ENCODE results near the gene SIRT2. TPM values are rescaled to one million over a fixed set of nuclear protein-coding genes. Genes with fewer than 3 reads are reported as not detected.

The SIRT2 gene
- total and polyA plus RNA-seq, 2 experiments from 2014 or later, result 41.3 to 64.4 TPM

- H3K4me1 ChIP-seq (ENCODE audit: insufficient read depth), result peaks cover 12% of the 10 kb centered on the region; the same call in 1 of the 2 replicates
- H3K9me2 ChIP-seq (ENCODE audit: insufficient read depth), result no peaks in the 10 kb centered on the region
- no peak overlapping the region for H3K4me3 ChIP-seq
- H3K79me2 ChIP-seq (ENCODE audit: insufficient read depth), result peaks cover 53% of the 10 kb centered on the region
- no peak overlapping the region for H3K27ac ChIP-seq
- H2AFZ ChIP-seq, result no peak overlapping the region
- TF ChIP-seq EZH2phosphoT487 (IDR thresholded peaks at IDR 0.05; ENCODE audit: insufficient read depth, low read depth) (no peak), EZH2 (IDR thresholded peaks at IDR 0.05; ENCODE audit: insufficient read depth, poor library complexity, severe bottlenecking) (no peak)
- no peak overlapping the region for H3K9ac ChIP-seq
- H3F3A ChIP-seq (ENCODE audit: insufficient read depth), result no peaks in the 10 kb centered on the region
- in situ Hi-C loops (cut with MboI), result no loop called here
- no peak overlapping the region for H3K4me2 ChIP-seq (ENCODE audit: unreplicated experiment)
- H4K20me1 ChIP-seq (ENCODE audit: insufficient read depth), result no peaks in the 10 kb centered on the region
- H3K36me3 ChIP-seq (ENCODE audit: low read depth), result no peaks in the 10 kb centered on the region
- H3K27me3 ChIP-seq (replicated peaks; ENCODE audit: insufficient read depth), result no peaks in the 10 kb centered on the region
- WGBS, 2 experiments (ENCODE audit: low coverage in 1 of 2, low lambda C conversion rate in 2 of 2, missing lambda C conversion rate in 2 of 2), result 88 to 90% methylated on average over 29 of the region's 29 CpGs
- DNase-seq, result peak; percentile 65
- H3K9me3 ChIP-seq (ENCODE audit: low read depth), result no peaks in the 10 kb centered on the region
These were observed 33.2 kb upstream of the SIRT2 start for GRCh38 chr19:38932425-38933179.

- Histone ChIP-seq H3F3A (ENCODE audit: insufficient read depth) (no peaks in the 10 kb centered on the region), H3K36me3 (ENCODE audit: low read depth) (no peaks in the 10 kb centered on the region), H2AFZ (0 out of 2 replicates have a peak overlapping the region, but pooled peaks have one; percentile 83), H3K27ac (peak overlapping the region; percentile 77; the same call in 1 of the 2 replicates), H3K4me3 (peak overlapping the region; percentile 82), H3K9ac (peak overlapping the region; percentile 93), H3K9me3 (ENCODE audit: low read depth) (no peaks in the 10 kb centered on the region), H4K20me1 (ENCODE audit: insufficient read depth) (no peaks in the 10 kb centered on the region), H3K9me2 (ENCODE audit: insufficient read depth) (no peaks in the 10 kb centered on the region), H3K27me3 (replicated peaks; ENCODE audit: insufficient read depth) (no peaks in the 10 kb centered on the region), H3K4me1 (ENCODE audit: insufficient read depth) (peaks cover 12% of the 10 kb centered on the region; the same call in 1 of the 2 replicates), H3K4me2 (ENCODE audit: unreplicated experiment) (peak overlapping the region; percentile 94), H3K79me2 (ENCODE audit: insufficient read depth) (peaks cover 55% of the 10 kb centered on the region)
- no peak for DNase-seq
- TF ChIP-seq EZH2 (IDR thresholded peaks at IDR 0.05; ENCODE audit: insufficient read depth, poor library complexity, severe bottlenecking) (no peak), EZH2phosphoT487 (IDR thresholded peaks at IDR 0.05; ENCODE audit: insufficient read depth, low read depth) (no peak)
- in situ Hi-C loops (cut with MboI), result no loop called here
- 22 to 26% methylated on average over 8 of the region's 8 CpGs for WGBS, 2 experiments (ENCODE audit: low coverage in 1 of 2, low lambda C conversion rate in 2 of 2, missing lambda C conversion rate in 2 of 2)
These were observed 32.0 kb upstream of the SIRT2 start for GRCh38 chr19:38931521-38931793.

- peak within 1 kb of the TSS; percentile 83 for H2AFZ ChIP-seq
- H3K9me3 ChIP-seq (ENCODE audit: low read depth), result no peaks in the 10 kb centered on the region
- H3K9me2 ChIP-seq (ENCODE audit: insufficient read depth), result no peaks in the 10 kb centered on the region
- in situ Hi-C loops (cut with MboI), result no loop called here
- peak within 1 kb of the TSS; percentile 77 for H3K27ac ChIP-seq
- TF ChIP-seq EZH2phosphoT487 (IDR thresholded peaks at IDR 0.05; ENCODE audit: insufficient read depth, low read depth) (no peak), EZH2 (IDR thresholded peaks at IDR 0.05; ENCODE audit: insufficient read depth, poor library complexity, severe bottlenecking) (no peak)
- H3F3A ChIP-seq (ENCODE audit: insufficient read depth), result no peaks in the 10 kb centered on the region
- DNase-seq, result peak; percentile 100
- peaks cover 12% of the 10 kb centered on the region; the same call in 1 of the 2 replicates for H3K4me1 ChIP-seq (ENCODE audit: insufficient read depth)
- H3K79me2 ChIP-seq (ENCODE audit: insufficient read depth), result peaks cover 55% of the 10 kb centered on the region
- WGBS, 2 experiments (ENCODE audit: low coverage in 1 of 2, low lambda C conversion rate in 2 of 2, missing lambda C conversion rate in 2 of 2), result 1% methylated on average over 38 to 40 of the region's 40 CpGs
- peak within 1 kb of the TSS; percentile 94 for H3K4me2 ChIP-seq (ENCODE audit: unreplicated experiment)
- peak within 1 kb of the TSS; percentile 82 for H3K4me3 ChIP-seq
- no peaks in the 10 kb centered on the region for H4K20me1 ChIP-seq (ENCODE audit: insufficient read depth)
- H3K36me3 ChIP-seq (ENCODE audit: low read depth), result no peaks in the 10 kb centered on the region
- no peaks in the 10 kb centered on the region for H3K27me3 ChIP-seq (replicated peaks; ENCODE audit: insufficient read depth)
- peak within 1 kb of the TSS; percentile 93 for H3K9ac ChIP-seq
These were observed 31.5 kb upstream of the SIRT2 start, which contains the start of gene MRPS12 for GRCh38 chr19:38930776-38931520. Gene MRPS12, plus strand, starts transcription at chr19:38930944. Its CDS starts 351 bp downstream, at chr19:38931295.

- H3F3A ChIP-seq (ENCODE audit: insufficient read depth), result no peaks in the 10 kb centered on the region
- no peaks in the 10 kb centered on the region for H3K36me3 ChIP-seq (ENCODE audit: low read depth)
- H3K9me3 ChIP-seq (ENCODE audit: low read depth), result no peaks in the 10 kb centered on the region
- H3K79me2 ChIP-seq (ENCODE audit: insufficient read depth), result peaks cover 55% of the 10 kb centered on the region
- H3K4me1 ChIP-seq (ENCODE audit: insufficient read depth), result peaks cover 12% of the 10 kb centered on the region; the same call in 1 of the 2 replicates
- peak within 1 kb of the TSS; percentile 94 for H3K4me2 ChIP-seq (ENCODE audit: unreplicated experiment)
- peak within 1 kb of the TSS; percentile 82 for H3K4me3 ChIP-seq
- peak within 1 kb of the TSS; percentile 83 for H2AFZ ChIP-seq
- WGBS, 2 experiments (ENCODE audit: low coverage in 1 of 2, low lambda C conversion rate in 2 of 2, missing lambda C conversion rate in 2 of 2), result 2% methylated on average over 45 to 49 of the region's 49 CpGs
- no peaks in the 10 kb centered on the region for H3K9me2 ChIP-seq (ENCODE audit: insufficient read depth)
- DNase-seq, result peak; percentile 96
- no peak for TF ChIP-seq EZH2phosphoT487 (IDR thresholded peaks at IDR 0.05; ENCODE audit: insufficient read depth, low read depth)
- TF ChIP-seq EZH2 (IDR thresholded peaks at IDR 0.05; ENCODE audit: insufficient read depth, poor library complexity, severe bottlenecking), result no peak
- H3K27me3 ChIP-seq (replicated peaks; ENCODE audit: insufficient read depth), result no peaks in the 10 kb centered on the region
- H3K27ac ChIP-seq, result peak within 1 kb of the TSS; percentile 77
- in situ Hi-C loops (cut with MboI), result no loop called here
- no peaks in the 10 kb centered on the region for H4K20me1 ChIP-seq (ENCODE audit: insufficient read depth)
- H3K9ac ChIP-seq, result peak within 1 kb of the TSS; percentile 93
These were observed 30.7 kb upstream of the SIRT2 start, which contains the start of gene SARS2 for GRCh38 chr19:38929929-38930775. Gene SARS2, minus strand, starts transcription at chr19:38930763. Its CDS starts 27 bp downstream, at chr19:38930736.

All from GM23248 (cell line).